Spinal cord (tissue), 10 donors: ENCODE data around the gene NBPF26. TPM values are rescaled to one million over a fixed set of nuclear protein-coding genes. Genes with fewer than 3 reads are reported as not detected.
A peak's percentile ranks its signal among the peaks of the same experiment; 100 is the strongest.
"Not testable (repeated sequence)": the region's sequence is repeated elsewhere in the genome, so short reads cannot be mapped to it uniquely, and the experiment has no call there.

ENCODE experiments used
- DNase-seq, 6 donors: peaks; one replicate each; pipeline versions ENCODE4 v3.0.0 to v3.0.0-alpha.2; 2013 to 2015; ENCODE audit warnings: low spot score in 6 of 6, low read depth in 4 of 6
- H3K27ac ChIP-seq: one replicate; pipeline ENCODE4 v1.5.1; 2013; ENCODE audit warnings: low read depth, low read length, control low read depth
- H3K27me3 ChIP-seq: one replicate; pipeline ENCODE4 v1.6.1; 2013; ENCODE audit warnings: low read length; ENCODE audit not compliant: control insufficient read depth, insufficient read depth
- H3K36me3 ChIP-seq: one replicate; pipeline ENCODE4 v1.6.1; 2013; ENCODE audit warnings: low read length; ENCODE audit not compliant: control insufficient read depth, insufficient read depth
- H3K4me1 ChIP-seq: one replicate; pipeline ENCODE4 v1.6.1; 2013; ENCODE audit warnings: low read length; ENCODE audit not compliant: control insufficient read depth, insufficient read depth
- H3K4me3 ChIP-seq: one replicate; pipeline ENCODE4 v1.5.1; 2013; ENCODE audit warnings: low read depth, low read length, control low read depth
- H3K9me3 ChIP-seq: one replicate; pipeline ENCODE4 v1.6.1; 2013; ENCODE audit warnings: low read length; ENCODE audit not compliant: control insufficient read depth, insufficient read depth
- WGBS: methylation state at CpG from one replicate; pipeline ENCODE4 v1.1.5; 2013; ENCODE audit warnings: missing lambda C conversion rate; ENCODE audit not compliant: insufficient coverage; 5-methylcytosine and 5-hydroxymethylcytosine counted together
- polyA plus RNA-seq, 2 donors: library from polyadenylated mRNA; unstranded; fragments of 120-200 nt; gene quantifications; one replicate each; pipeline ENCODE4 v1.2.1, GENCODE V29; 2013; ENCODE audit not compliant: insufficient read length in 2 of 2
- total RNA-seq, 2 donors: library from RNA; depleted of rRNA in 1 of 2; stranded (reverse); fragments of 120-200 nt in 1 of 2; fragments of >200 nt in 1 of 2; gene quantifications; one replicate each; pipeline versions ENCODE4 v1.2.3 to v1.2.4, GENCODE V29; 2013 to 2014
- donor health status: healthy.

NBPF26 gene
- total and polyA plus RNA-seq, 4 donors: 8.4 to 41.9 (median 19.6) TPM

GRCh38 chr1:120728811-120729210 lies 5.1 kb downstream of the NBPF26 start:
- H3K36me3 ChIP-seq, DNase-seq, H3K4me1 ChIP-seq, H3K27ac ChIP-seq, H3K4me3 ChIP-seq, H3K9me3 ChIP-seq, H3K27me3 ChIP-seq: not testable (repeated sequence)

GRCh38 chr1:120769090-120769489 lies 45.3 kb downstream of the NBPF26 start:
- H3K36me3 ChIP-seq, H3K27ac ChIP-seq, H3K27me3 ChIP-seq, H3K4me3 ChIP-seq, H3K4me1 ChIP-seq, H3K9me3 ChIP-seq, DNase-seq: not testable (repeated sequence)
- WGBS: no CpG with 5 or more reads among the region's 3 CpGs

- not testable (repeated sequence) for H3K4me3 ChIP-seq, H3K9me3 ChIP-seq, H3K27ac ChIP-seq, H3K27me3 ChIP-seq, H3K36me3 ChIP-seq, H3K4me1 ChIP-seq
- WGBS: no CpG with 5 or more reads among the region's 7 CpGs
- peak in 1 of 6 donors; percentile 0 for DNase-seq
Measured at GRCh38 chr1:120805452-120805851, 81.7 kb downstream of the NBPF26 start.

- not testable (repeated sequence) for H3K27me3 ChIP-seq, H3K27ac ChIP-seq, H3K9me3 ChIP-seq, H3K36me3 ChIP-seq, H3K4me3 ChIP-seq, H3K4me1 ChIP-seq
- WGBS: 3% methylated on average over 6 of the region's 10 CpGs
- peak in 2 of 6 donors; percentile 7 to 46 for DNase-seq
Measured at GRCh38 chr1:120811822-120812221, 88.1 kb downstream of the NBPF26 start.

- WGBS: no CpG with 5 or more reads among the region's 4 CpGs
- not testable (repeated sequence) for H3K27me3 ChIP-seq
Measured at GRCh38 chr1:120825051-120825450, 101.3 kb downstream of the NBPF26 start.

GRCh38 chr1:120826623-120827022 lies 102.9 kb downstream of the NBPF26 start:
- not testable (repeated sequence) for H3K4me3 ChIP-seq, H3K27ac ChIP-seq, H3K27me3 ChIP-seq, H3K9me3 ChIP-seq, H3K4me1 ChIP-seq, DNase-seq, H3K36me3 ChIP-seq
- WGBS: no CpG with 5 or more reads among the region's 4 CpGs

More at GRCh38 chr1:120825051-120825450, 101.3 kb downstream of the NBPF26 start:
- not testable (repeated sequence) for H3K4me1 ChIP-seq, H3K36me3 ChIP-seq, H3K27ac ChIP-seq, H3K4me3 ChIP-seq, H3K9me3 ChIP-seq, DNase-seq

GRCh38 chr1:120844186-120844944 lies 120.6 kb downstream of the NBPF26 start:
- under 1% methylated on average over 34 of the region's 49 CpGs for WGBS
- not testable (repeated sequence) for H3K9me3 ChIP-seq, H3K27ac ChIP-seq, H3K27me3 ChIP-seq, H3K36me3 ChIP-seq, H3K4me1 ChIP-seq
- peak overlapping the region; percentile 33 for H3K4me3 ChIP-seq
- peak in 5 of 6 donors; percentile 27 to 85 (median 51) for DNase-seq

- H3K27ac ChIP-seq, H3K27me3 ChIP-seq, H3K36me3 ChIP-seq, DNase-seq, H3K4me1 ChIP-seq, H3K9me3 ChIP-seq: not testable (repeated sequence)
- peak overlapping the region; percentile 33 for H3K4me3 ChIP-seq
- 0% methylated on average over 2 of the region's 21 CpGs for WGBS
Measured at GRCh38 chr1:120844945-120845330, 121.2 kb downstream of the NBPF26 start.

- not testable (repeated sequence) for DNase-seq
Measured at GRCh38 chr1:120849400-120850286, 125.9 kb downstream of the NBPF26 start.

GRCh38 chr1:120850287-120850536 lies 126.5 kb downstream of the NBPF26 start:
- H3K36me3 ChIP-seq, H3K27me3 ChIP-seq, H3K9me3 ChIP-seq, H3K4me1 ChIP-seq: not testable (repeated sequence)
- peak in 4 of 6 donors; percentile 0 to 57 (median 4) for DNase-seq
- WGBS: 7% methylated on average over 6 of the region's 8 CpGs
- Histone ChIP-seq H3K4me3 (peak overlapping the region; percentile 33), H3K27ac (peak overlapping the region; percentile 61)

More at GRCh38 chr1:120849400-120850286, 125.9 kb downstream of the NBPF26 start:
- H3K27ac ChIP-seq, H3K4me1 ChIP-seq, H3K27me3 ChIP-seq, H3K36me3 ChIP-seq, H3K9me3 ChIP-seq, H3K4me3 ChIP-seq: not testable (repeated sequence)
- no CpG with 5 or more reads among the region's 27 CpGs for WGBS
